Tibial artery (tissue), 4 donors: ENCODE results near the gene HDAC11.

ENCODE experiments used
- DNase-seq, 2 donors: peaks; one replicate each; pipeline ENCODE4 v3.0.0-alpha.2; 2019
- H3K27ac ChIP-seq, 2 donors: fragments of 200-600 bp; sonication (generic) in 1 of 2; 1 replicate in 1 of 2; 2 replicates in 1 of 2; pipeline ENCODE4 v1.5.1; 2018 to 2019; ENCODE audit warnings: mild to moderate bottlenecking in 1 of 2
- H3K27me3 ChIP-seq, 2 donors: fragments of 200-600 bp; sonication (generic) in 1 of 2; one replicate each; pipeline versions ENCODE4 v1.5.1 to v1.6.0; 2016 to 2019
- H3K36me3 ChIP-seq, 3 donors: fragments of 200-600 bp; sonication (generic) in 2 of 3; one replicate each; pipeline ENCODE4 v1.5.1; 2016 to 2019; ENCODE audit warnings: mild to moderate bottlenecking in 2 of 3
- H3K4me1 ChIP-seq, 4 donors: fragments of 200-600 bp; sonication (generic) in 2 of 4; 1 replicate in 3 of 4; 2 replicates in 1 of 4; pipeline ENCODE4 v1.5.1; 2016 to 2019
- H3K4me3 ChIP-seq, 2 donors: fragments of 200-600 bp; sonication (generic) in 1 of 2; 1 replicate in 1 of 2; 2 replicates in 1 of 2; pipeline ENCODE4 v1.5.1; 2018 to 2019; ENCODE audit warnings: mild to moderate bottlenecking in 2 of 2
- H3K9me3 ChIP-seq, 3 donors: fragments of 200-600 bp; sonication (generic) in 1 of 3; one replicate each; pipeline ENCODE4 v1.5.1; 2016 to 2019
- CTCF ChIP-seq, 2 experiments: fragments of 200-600 bp in 1 of 2; fragments of 450-650 bp in 1 of 2; IDR thresholded peaks; one replicate each; pipeline ENCODE4 v1.5.1; 2017 to 2019; ENCODE audit warnings: antibody characterized with exemption in 2 of 2, mild to moderate bottlenecking in 1 of 2, moderate library complexity in 1 of 2
- intact Hi-C: fragments of 100-400 bp; cut with DNase I; formaldehyde crosslinking; loops from one replicate; pipeline ENCODE4 v1.15.0; 2023; ENCODE audit warnings: low total_unique reads

HDAC11 gene

DNA sequence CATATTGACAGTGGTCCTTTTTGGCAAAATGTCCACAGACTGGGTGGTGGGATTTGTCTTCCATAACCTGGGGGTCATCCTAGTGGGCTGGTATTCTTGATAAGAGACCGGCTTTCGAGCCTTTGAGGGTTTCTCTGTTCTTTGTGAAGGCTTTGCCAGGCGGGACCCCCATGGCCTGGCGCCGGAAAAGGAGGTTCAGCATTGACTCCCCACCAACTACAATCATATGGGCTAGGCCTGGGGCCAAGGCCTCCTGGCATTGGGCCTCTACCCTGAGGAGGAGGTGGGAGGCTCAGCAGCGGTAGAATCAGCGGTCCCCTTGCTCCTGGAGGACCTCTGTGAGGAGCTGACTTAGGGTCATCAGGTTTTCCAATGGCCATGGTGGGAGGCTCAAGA is 19.8 kb upstream of the HDAC11 start:
- Histone ChIP-seq H3K4me1 (no peaks in the 10 kb centered on the region), H3K36me3 (no peaks in the 10 kb centered on the region), H3K27me3 (peaks cover 0 to 18% of the 10 kb centered on the region in 2 donors), H3K27ac (no peak overlapping the region), H3K9me3 (no peaks in the 10 kb centered on the region), H3K4me3 (no peak overlapping the region)
- no peak for DNase-seq
- no peak for TF ChIP-seq CTCF (IDR thresholded peaks at IDR 0.05)
- intact Hi-C loops: no loop called here

DNA sequence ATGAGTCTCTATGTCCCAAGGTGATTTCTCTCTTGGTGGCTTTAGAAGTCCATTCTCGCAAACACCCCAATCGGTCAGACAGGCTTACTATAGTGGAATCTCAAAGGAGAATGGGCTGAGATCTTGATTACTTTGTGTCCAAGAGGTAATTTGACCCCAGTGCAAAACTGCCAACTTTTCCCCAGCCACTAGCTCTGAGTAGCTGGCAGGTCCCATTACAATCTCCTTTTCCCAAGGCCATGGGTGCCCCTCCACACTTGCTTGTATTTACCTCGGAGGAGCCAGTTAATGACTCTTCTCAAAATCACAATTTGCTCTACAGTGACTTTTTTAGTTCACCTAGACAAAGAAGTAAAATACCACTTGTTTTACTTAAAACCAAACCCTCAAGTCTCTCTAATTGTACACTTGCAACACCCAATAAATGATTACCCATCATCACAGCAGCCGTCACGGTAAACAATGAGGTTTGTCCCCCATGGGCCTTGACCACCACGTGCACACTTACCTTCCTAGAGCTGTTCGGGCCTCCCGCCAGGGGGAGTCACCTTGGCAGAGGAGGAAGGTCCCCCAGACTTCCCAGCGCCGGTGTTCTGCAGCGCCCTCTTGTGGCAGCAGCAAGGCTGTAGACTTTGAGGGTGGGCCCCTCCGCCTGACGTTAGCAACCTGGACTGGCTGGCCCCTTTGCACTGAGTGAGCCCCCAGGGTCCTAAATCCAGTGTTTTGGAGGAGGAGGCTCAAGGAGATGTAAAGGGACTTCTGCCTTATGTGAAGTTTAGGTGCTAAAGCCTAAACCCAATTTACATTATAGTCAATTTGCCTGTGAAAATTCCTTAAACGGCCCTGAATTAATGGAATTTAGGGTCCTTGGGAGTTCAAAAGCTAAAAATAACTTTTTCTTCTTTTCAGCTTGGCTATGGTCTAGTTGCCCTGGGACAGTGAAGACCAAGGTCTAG is 18.7 kb upstream of the HDAC11 start:
- H3K27ac ChIP-seq: no peak overlapping the region
- peaks cover 0 to 18% of the 10 kb centered on the region in 2 donors for H3K27me3 ChIP-seq
- no peaks in the 10 kb centered on the region for H3K9me3 ChIP-seq
- H3K4me1 ChIP-seq: no peaks in the 10 kb centered on the region
- peak; percentile 15 to 32 for TF ChIP-seq CTCF (IDR thresholded peaks at IDR 0.05)
- H3K36me3 ChIP-seq: no peaks in the 10 kb centered on the region
- DNase-seq: no peak
- no peak overlapping the region for H3K4me3 ChIP-seq
- intact Hi-C loops: no loop called here

DNA sequence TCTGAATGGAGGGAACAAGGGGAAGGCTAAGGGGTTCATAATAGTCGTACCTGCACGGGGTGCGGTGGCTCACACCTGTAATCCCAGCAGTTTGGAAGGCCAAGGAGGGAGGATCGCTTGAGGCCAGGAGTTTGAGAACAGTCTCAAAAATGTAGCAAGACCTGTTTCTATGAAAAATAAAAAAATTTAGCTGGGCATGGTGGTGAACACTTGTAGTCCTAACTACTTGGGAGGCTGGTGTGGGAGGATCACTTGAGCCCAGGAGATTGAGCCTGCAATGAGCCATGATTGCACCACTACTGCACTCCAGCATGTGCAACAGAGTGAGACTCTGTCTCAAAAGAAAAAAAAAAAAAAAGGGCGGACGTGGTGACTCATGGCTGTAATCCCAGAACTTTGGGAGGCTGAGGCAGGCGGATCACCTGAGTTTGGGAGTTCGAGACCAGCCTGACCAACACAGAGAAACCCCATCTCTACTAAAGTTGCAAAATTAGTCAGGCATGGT is 17.9 kb upstream of the HDAC11 start:
- intact Hi-C loops: no loop called here
- no peak overlapping the region for H3K4me3 ChIP-seq

DNA sequence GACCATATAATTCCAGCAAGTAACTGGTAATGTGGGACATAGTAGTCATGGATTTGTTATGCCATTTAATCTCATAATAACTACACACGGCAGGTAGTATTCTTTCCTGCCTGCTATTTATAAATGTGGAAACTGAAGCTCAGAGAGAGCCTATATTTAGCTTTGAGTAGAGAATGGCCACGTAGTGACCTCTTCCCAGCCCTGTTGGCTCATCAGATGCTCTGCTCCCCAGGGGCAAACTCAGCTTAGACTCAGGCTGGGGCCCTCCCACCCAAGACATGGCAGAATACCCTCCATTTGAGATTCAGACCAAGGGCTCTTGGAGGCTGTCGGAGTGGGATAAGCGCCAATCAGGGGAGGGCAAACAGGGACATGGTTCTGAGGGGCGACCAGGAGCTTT is 17.3 kb upstream of the HDAC11 start:
- Histone ChIP-seq H3K9me3 (no peaks in the 10 kb centered on the region), H3K36me3 (no peaks in the 10 kb centered on the region), H3K27me3 (peaks cover 0 to 20% of the 10 kb centered on the region in 2 donors), H3K4me1 (no peaks in the 10 kb centered on the region), H3K27ac (no peak overlapping the region), H3K4me3 (no peak overlapping the region)
- intact Hi-C loops: no loop called here
- TF ChIP-seq CTCF (IDR thresholded peaks at IDR 0.05): no peak
- peak in 1 of 2 donors; percentile 28 for DNase-seq

More for the DNA sequence above, 17.9 kb upstream of the HDAC11 start:
- DNase-seq: no peak
- Histone ChIP-seq H3K36me3 (no peaks in the 10 kb centered on the region), H3K27me3 (peaks cover 0 to 20% of the 10 kb centered on the region in 2 donors), H3K27ac (no peak overlapping the region), H3K4me1 (no peaks in the 10 kb centered on the region), H3K9me3 (no peaks in the 10 kb centered on the region)
- no peak for TF ChIP-seq CTCF (IDR thresholded peaks at IDR 0.05)

- Histone ChIP-seq H3K27me3 (peaks cover 0 to 20% of the 10 kb centered on the region in 2 donors), H3K36me3 (no peaks in the 10 kb centered on the region), H3K4me3 (no peak overlapping the region), H3K4me1 (no peaks in the 10 kb centered on the region), H3K27ac (no peak overlapping the region), H3K9me3 (no peaks in the 10 kb centered on the region)
- intact Hi-C loops: no loop called here
- peak in 1 of 2 donors; percentile 28 for DNase-seq
- no peak for TF ChIP-seq CTCF (IDR thresholded peaks at IDR 0.05)
Observed at GRCh38 chr3:13463618-13464400, 16.3 kb upstream of the HDAC11 start.
